Osteocyte (in vitro differentiated cells): ENCODE results near the gene ABHD2. TPM values are rescaled to one million over a fixed set of nuclear protein-coding genes. Genes with fewer than 3 reads are reported as not detected.

Source experiments
- DNase-seq: peaks from one replicate; pipeline ENCODE4 v3.0.0; 2021; ENCODE audit warnings: mixed read lengths; ENCODE audit not compliant: unreplicated experiment; ENCODE audit errors: extremely low spot score
- H3K27ac Mint-ChIP-seq: one replicate; pipeline ENCODE4 v1.8.0; 2021; ENCODE audit warnings: mild to moderate bottlenecking, mixed read lengths; ENCODE audit not compliant: unreplicated experiment
- H3K27me3 Mint-ChIP-seq: one replicate; pipeline ENCODE4 v1.8.0; 2021; ENCODE audit warnings: mixed read lengths; ENCODE audit not compliant: unreplicated experiment
- H3K36me3 Mint-ChIP-seq: one replicate; pipeline ENCODE4 v1.8.0; 2021; ENCODE audit warnings: mixed read lengths; ENCODE audit not compliant: unreplicated experiment
- H3K4me1 Mint-ChIP-seq: one replicate; pipeline ENCODE4 v1.8.0; 2021; ENCODE audit warnings: mixed read lengths; ENCODE audit not compliant: unreplicated experiment
- H3K4me3 Mint-ChIP-seq: one replicate; pipeline ENCODE4 v1.8.0; 2021; ENCODE audit warnings: mild to moderate bottlenecking, moderate library complexity, mixed read lengths; ENCODE audit not compliant: unreplicated experiment
- H3K9me3 Mint-ChIP-seq: one replicate; pipeline ENCODE4 v1.8.0; 2021; ENCODE audit warnings: mixed read lengths; ENCODE audit not compliant: unreplicated experiment
- CTCF ChIP-seq: fragments of 200-600 bp; sonication (generic); IDR thresholded peaks from 2 replicates; pipeline ENCODE4 v1.5.0; 2021; ENCODE audit warnings: antibody characterized with exemption, mild to moderate bottlenecking, moderate library complexity
- total RNA-seq: library from RNA; stranded (reverse); gene quantifications from 2 replicates; pipeline ENCODE4 v1.2.1, GENCODE V29; 2021

The ABHD2 gene
- total RNA-seq, 1 donor from 2014 or later = 85.7 TPM

- Mint-ChIP-seq H3K27me3 (no peaks in the 10 kb centered on the region), H3K27ac (no peak overlapping the region), H3K9me3 (no peaks in the 10 kb centered on the region), H3K4me3 (no peak overlapping the region), H3K36me3 (peaks cover 47% of the 10 kb centered on the region), H3K4me1 (peaks cover 4% of the 10 kb centered on the region)
- DNase-seq = no peak
- no peak for TF ChIP-seq CTCF
Observed at GRCh38 chr15:89195836-89196235, 107.6 kb downstream of the ABHD2 start.

- peaks cover 45% of the 10 kb centered on the region for H3K36me3 Mint-ChIP-seq
- DNase-seq = no peak
- TF ChIP-seq CTCF = no peak
- no peak overlapping the region for H3K27ac Mint-ChIP-seq
- no peak overlapping the region for H3K4me3 Mint-ChIP-seq
- no peaks in the 10 kb centered on the region for H3K9me3 Mint-ChIP-seq
- H3K27me3 Mint-ChIP-seq = no peaks in the 10 kb centered on the region
- H3K4me1 Mint-ChIP-seq = peaks cover 4% of the 10 kb centered on the region
Observed at GRCh38 chr15:89196241-89196640, 108.0 kb downstream of the ABHD2 start.

- TF ChIP-seq CTCF = no peak
- no peak overlapping the region for H3K4me3 Mint-ChIP-seq
- DNase-seq = no peak
- no peaks in the 10 kb centered on the region for H3K27me3 Mint-ChIP-seq
- peaks cover 4% of the 10 kb centered on the region for H3K4me1 Mint-ChIP-seq
- H3K27ac Mint-ChIP-seq = no peak overlapping the region
- no peaks in the 10 kb centered on the region for H3K9me3 Mint-ChIP-seq
- H3K36me3 Mint-ChIP-seq = peaks cover 43% of the 10 kb centered on the region
Observed at GRCh38 chr15:89196994-89197393, 108.7 kb downstream of the ABHD2 start.

- H3K4me3 Mint-ChIP-seq = no peak overlapping the region
- no peak overlapping the region for H3K27ac Mint-ChIP-seq
- DNase-seq = no peak
- no peak for TF ChIP-seq CTCF
- H3K27me3 Mint-ChIP-seq = no peaks in the 10 kb centered on the region
- H3K36me3 Mint-ChIP-seq = peaks cover 39% of the 10 kb centered on the region
- peaks cover 4% of the 10 kb centered on the region for H3K4me1 Mint-ChIP-seq
- no peaks in the 10 kb centered on the region for H3K9me3 Mint-ChIP-seq
Observed at GRCh38 chr15:89197503-89197971, 109.3 kb downstream of the ABHD2 start.

GRCh38 chr15:89198196-89198595 is 109.9 kb downstream of the ABHD2 start:
- DNase-seq = no peak
- Mint-ChIP-seq H3K36me3 (peaks cover 36% of the 10 kb centered on the region), H3K27ac (no peak overlapping the region), H3K27me3 (no peaks in the 10 kb centered on the region), H3K4me3 (no peak overlapping the region), H3K4me1 (peaks cover 4% of the 10 kb centered on the region), H3K9me3 (no peaks in the 10 kb centered on the region)
- TF ChIP-seq CTCF = no peak
